GM18907 (cell line): ENCODE measurements around the gene BRF1.

Experiments
- ATAC-seq: cut with Tn5 transposase; IDR thresholded peaks from one replicate; pipeline ENCODE4 v1.9.1; 2021; ENCODE audit warnings: mild to moderate bottlenecking, moderate library complexity; ENCODE audit not compliant: unreplicated experiment

Gene BRF1

GRCh38 chr14:105240811-105241576 is 59.8 kb downstream of the BRF1 start:
- ATAC-seq = no peak

GRCh38 chr14:105229099-105229655 is 71.6 kb downstream of the BRF1 start:
- ATAC-seq = no peak

- no peak for ATAC-seq
Observed at GRCh38 chr14:105228562-105228961, 72.2 kb downstream of the BRF1 start.

GRCh38 chr14:105227346-105227745 is 73.5 kb downstream of the BRF1 start:
- no peak for ATAC-seq

- ATAC-seq = no peak
Observed at GRCh38 chr14:105226198-105226597, 74.6 kb downstream of the BRF1 start.

- ATAC-seq = no peak
Observed at GRCh38 chr14:105224845-105225570, 75.8 kb downstream of the BRF1 start.

GRCh38 chr14:105223770-105224544 is 76.8 kb downstream of the BRF1 start:
- no peak for ATAC-seq

- ATAC-seq = no peak
Observed at GRCh38 chr14:105223260-105223659, 77.5 kb downstream of the BRF1 start.

GRCh38 chr14:105221598-105222178 is 79.1 kb downstream of the BRF1 start:
- no peak for ATAC-seq

- ATAC-seq = no peak
Observed at GRCh38 chr14:105220699-105221597, 79.9 kb downstream of the BRF1 start.

GRCh38 chr14:105219753-105220152 is 81.0 kb downstream of the BRF1 start:
- ATAC-seq = no peak

- ATAC-seq = no peak
Observed at GRCh38 chr14:105219043-105219612, 81.7 kb downstream of the BRF1 start.

- ATAC-seq = no peak
Observed at GRCh38 chr14:105218611-105219010, 82.2 kb downstream of the BRF1 start.

- ATAC-seq = no peak
Observed at GRCh38 chr14:105217774-105218173, 83.0 kb downstream of the BRF1 start.

GRCh38 chr14:105216490-105217247 is 84.1 kb downstream of the BRF1 start:
- ATAC-seq = no peak

GRCh38 chr14:105215602-105216001 is 85.2 kb downstream of the BRF1 start:
- no peak for ATAC-seq

GRCh38 chr14:105214324-105214915 is 86.4 kb downstream of the BRF1 start:
- no peak for ATAC-seq

GRCh38 chr14:105213361-105213760 is 87.4 kb downstream of the BRF1 start:
- no peak for ATAC-seq
